NCI-H226 (cell line): ENCODE data around the gene COG7.
"Not testable (repeated sequence)": the region's sequence is repeated elsewhere in the genome, so short reads cannot be mapped to it uniquely, and the experiment has no call there.

ENCODE experiments used
- DNase-seq: peaks from one replicate; pipeline ENCODE4 v3.0.0-alpha.2; 2015

Gene COG7

DNA sequence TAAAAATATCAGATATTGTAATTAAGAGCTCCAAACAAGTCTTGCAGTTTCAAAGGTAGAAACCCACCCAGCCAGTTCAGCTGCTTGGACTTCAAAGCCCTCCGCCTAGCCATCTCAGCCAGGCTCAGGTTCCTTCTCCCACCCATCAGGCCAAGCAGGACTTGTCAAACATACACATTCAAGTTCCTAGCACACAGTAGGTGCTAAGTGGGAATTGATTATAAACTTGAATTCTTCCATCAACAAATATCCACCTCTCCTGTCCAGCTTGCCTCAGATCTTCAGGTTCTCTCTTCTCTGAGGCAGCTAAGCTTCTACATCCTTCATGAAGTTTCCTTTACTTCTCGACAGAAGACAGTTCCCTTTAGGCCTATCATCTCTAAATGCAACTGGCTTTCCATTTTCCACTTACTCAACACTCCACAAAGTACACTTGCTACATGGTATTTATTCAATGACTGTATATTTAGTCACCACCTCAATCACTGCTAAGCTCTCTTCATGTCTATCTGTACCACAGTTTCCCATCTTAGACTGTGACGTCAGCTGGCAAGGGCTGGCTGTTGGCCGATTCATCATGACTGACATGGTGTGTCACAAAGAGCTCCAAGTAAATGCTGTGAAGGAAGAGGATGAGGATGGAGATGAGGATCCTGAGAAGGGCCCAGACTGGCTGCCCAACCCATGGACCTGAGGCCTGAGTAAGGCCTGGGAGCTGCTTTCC is 13.3 kb upstream of the COG7 start:
- peak; percentile 49 for DNase-seq

DNA sequence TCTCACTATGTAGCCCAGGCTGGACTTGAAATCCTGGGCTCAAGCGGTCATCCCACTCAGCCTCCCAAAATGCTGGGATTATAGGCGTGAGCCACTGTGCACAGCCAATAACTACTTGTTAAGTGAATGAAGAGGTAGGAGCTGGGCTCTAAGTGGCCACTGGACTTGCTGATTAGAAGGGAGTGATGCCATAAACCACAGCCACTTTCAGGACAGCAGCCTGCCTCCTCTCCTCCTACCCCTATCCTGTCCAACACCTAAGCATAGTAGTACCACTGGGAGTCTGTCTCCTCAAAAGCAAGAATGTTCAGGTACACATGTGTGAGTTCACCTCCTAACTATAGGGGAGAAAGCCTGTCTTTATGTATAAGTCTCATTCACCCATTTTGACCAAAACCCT is 12.2 kb upstream of the COG7 start:
- no peak for DNase-seq

DNA sequence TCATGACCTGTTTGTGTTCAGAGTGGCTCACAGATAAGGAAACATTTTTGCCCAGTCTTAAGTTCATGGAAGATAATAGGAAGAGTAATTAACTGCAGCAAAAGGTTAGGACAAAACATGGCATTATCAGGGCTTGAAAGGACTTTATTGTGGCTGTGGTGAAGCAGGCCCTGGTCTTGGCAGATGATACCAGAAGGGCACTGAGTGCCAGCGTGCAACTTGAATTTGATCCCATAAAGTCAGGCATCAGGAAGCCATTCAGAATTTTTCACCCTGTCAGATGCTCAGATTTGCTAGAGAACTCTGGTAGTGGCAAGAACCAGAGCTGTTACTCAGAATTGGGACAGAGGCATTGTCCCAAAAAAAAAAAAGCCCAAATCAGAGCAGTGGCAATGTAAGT is 11.2 kb upstream of the COG7 start:
- no peak for DNase-seq

DNA sequence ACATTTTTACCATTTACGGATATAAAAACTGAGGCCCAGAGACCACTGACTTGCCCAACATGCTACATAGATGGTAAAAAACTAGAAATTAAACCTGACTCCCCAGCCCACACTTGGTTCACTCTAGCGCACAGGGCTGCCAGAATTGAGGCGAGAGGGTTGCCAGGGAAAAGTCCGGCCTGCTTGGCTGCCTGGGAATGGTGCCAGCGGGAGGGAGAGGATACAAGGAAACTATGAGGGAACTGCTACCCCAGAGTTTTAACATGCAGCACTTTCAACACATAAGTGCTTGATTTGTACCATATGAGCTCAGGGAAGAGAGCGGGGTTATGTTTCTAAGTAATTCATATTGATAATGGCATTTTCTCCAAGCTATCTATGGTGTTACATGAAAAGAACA is 10.0 kb upstream of the COG7 start:
- peak; percentile 27 for DNase-seq

DNA sequence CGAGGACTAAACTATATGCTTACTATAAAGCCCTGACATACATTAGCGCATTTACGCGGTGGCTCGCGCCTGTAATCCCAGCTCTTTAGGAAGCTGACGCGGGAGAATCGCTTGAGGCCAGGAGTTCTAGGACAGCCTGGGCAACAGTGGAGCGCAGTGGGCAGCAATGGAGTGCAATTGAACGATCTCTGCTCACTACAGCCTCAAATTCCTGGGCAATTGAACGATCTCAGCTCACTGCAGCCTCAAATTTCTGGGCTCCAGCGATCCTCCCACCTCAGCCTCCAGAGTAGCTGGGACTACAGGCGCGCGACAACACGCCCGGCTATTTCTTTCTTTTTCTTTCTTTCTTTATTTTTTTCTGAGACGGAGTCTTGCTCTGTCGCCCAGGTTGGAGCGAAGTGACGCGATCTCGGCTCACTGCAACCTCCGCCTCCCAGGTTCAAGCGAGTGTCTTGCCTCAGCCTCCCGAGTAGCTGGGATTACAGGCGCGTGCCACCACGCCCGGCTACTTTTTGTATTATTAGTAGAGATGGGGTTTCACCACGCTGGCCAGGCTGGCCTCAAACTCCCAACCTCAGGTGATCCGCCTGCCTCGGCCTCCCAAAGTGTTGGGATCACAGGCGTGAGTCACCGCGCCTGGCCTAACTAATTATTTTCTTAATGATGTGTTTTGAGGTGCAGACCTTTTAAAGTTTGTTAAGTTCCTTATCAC is 506 bp upstream of the COG7 start:
- DNase-seq = no peak

DNA sequence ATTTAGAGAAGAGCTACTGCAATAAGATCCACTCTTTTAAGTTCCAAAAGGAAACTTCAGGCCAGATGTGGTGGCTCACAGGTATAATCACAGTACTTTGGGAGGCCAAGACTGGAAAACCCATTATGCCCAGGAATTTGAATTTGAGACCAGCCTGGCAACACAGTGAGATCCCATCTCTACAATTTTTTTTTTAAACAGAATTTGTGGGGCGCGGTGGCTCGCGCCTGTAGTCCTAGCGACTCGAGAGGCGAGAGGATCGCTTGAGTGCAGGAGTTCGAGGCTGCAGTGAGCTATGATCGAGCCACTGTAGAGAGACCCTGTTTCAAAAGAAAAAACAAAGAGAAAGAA is 793 bp downstream of the COG7 start:
- no peak for DNase-seq

DNA sequence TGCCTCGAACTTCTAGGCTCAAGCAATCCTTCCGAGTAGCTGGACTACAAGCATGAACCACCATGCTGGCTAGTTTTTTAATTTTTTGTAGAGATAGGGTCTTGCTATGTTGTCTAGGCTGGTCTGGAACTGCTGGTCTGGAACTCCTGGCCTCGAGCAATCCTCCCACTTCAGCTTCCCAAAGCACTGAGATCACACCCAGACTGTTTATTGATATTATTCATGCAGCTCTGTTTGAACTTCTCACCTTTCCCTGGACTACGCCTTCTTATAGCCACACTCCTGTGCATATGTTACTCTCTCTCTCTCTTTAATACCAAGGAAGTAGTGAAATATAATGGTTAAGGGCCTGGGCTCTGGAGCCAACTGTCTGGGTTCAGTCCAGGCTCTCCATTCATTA is 4.6 kb downstream of the COG7 start:
- peak; percentile 40 for DNase-seq

DNA sequence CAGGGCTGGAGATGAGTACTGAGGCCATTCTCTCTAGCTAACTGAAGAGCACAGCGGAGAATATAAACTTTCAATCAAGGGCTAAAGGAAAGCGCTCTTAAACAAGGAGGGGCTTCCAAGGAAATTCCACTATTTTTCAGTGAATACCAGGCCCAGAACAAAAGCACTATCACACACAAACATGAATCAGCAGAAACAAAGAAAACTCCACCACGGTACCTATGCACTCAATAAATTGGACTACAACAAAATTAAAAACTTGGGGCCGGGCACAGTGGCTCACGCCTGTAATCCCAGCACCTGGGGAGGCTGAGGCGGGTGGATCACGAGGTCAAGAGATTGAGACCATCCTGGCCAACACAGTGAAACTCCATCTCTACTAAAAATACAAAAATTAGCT is 15.4 kb downstream of the COG7 start:
- not testable (repeated sequence) for DNase-seq

DNA sequence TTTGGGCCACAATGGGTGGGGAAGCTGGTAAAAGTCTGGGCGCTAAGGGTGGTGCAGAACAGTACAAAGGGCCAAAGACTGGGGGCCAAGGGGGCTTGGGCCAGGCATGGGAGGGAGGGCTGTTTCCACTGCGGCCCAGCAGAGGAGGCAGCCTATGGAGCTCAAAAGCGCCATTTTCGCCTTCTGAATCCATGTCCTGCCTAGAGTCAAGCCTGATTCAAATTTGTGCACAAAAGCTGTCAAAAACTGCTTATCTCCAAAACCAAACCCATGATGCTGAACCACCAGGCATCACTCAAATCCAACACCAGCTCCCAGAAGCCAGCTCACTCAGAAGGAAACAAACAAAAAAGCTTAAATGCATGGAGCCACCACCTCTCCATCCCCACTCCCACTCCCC is 16.0 kb downstream of the COG7 start:
- DNase-seq = no peak

DNA sequence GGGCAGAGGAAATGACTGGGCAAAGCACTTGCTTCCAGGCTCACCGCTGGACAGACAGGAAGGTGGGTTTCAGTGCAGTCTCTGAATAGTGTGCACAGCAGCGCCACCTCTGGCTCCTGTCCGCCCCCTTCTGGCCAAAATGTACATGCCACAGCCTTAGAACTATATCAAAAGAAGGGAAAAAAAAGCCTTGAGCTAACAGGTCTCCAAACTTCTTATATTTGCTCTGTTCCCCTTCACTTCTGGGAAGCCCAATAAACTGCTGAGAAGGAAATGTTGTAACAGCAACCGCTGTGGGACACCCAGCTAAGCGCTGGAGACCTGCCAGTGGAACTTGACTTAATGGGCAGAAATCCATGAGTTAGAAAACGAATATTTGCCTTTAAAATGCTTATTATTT is 17.5 kb downstream of the COG7 start:
- DNase-seq = peak; percentile 48

DNA sequence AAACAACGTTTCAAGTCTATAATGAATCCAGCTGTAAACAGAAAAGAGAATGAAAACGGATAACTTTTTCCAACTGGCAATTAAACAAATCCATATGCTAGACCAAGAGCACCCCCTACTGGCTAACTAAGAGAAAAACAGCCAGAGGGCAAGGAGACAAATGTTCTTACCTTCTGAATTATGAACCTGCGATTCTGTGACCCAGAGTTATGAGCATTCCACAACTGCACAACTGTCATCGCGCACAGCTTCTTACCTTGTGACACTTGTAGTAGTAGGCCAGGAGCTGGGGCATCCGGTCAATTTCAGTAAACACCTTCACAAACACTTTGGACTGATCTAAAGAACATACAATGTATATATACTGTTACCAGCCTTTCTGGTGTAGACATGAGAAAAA is 18.6 kb downstream of the COG7 start:
- DNase-seq = peak; percentile 10

DNA sequence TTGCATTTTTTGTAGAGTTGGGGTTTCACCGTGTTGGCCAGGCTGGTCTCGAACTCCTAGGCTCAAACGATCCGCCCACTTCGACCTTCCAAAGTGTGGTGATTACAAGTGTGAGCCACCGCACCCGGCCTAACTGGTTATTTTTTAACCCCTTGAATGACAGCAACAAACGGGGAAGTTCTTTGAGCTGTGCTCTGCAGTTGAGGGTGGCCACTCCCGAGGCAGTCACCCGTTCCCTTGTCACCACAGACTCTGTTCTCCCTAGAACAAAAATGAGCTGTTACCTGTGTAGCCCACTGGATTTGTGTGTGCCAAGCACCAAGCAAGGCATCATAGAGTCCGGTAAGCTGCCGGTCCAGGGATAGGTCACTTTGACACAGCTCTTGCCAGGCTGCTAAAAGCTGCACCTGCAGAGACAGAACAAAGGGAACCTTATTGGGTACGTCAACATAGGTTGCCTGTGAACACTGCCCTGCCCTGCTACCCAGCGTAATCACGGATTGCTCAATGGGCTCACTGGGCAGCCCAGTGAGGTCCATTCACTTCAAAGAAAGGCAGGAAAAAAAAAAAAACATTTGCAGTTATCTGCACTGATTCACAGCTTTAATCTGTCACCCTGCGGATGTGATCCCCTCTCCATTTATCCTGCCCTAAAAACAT is 19.6 kb downstream of the COG7 start:
- DNase-seq = no peak

DNA sequence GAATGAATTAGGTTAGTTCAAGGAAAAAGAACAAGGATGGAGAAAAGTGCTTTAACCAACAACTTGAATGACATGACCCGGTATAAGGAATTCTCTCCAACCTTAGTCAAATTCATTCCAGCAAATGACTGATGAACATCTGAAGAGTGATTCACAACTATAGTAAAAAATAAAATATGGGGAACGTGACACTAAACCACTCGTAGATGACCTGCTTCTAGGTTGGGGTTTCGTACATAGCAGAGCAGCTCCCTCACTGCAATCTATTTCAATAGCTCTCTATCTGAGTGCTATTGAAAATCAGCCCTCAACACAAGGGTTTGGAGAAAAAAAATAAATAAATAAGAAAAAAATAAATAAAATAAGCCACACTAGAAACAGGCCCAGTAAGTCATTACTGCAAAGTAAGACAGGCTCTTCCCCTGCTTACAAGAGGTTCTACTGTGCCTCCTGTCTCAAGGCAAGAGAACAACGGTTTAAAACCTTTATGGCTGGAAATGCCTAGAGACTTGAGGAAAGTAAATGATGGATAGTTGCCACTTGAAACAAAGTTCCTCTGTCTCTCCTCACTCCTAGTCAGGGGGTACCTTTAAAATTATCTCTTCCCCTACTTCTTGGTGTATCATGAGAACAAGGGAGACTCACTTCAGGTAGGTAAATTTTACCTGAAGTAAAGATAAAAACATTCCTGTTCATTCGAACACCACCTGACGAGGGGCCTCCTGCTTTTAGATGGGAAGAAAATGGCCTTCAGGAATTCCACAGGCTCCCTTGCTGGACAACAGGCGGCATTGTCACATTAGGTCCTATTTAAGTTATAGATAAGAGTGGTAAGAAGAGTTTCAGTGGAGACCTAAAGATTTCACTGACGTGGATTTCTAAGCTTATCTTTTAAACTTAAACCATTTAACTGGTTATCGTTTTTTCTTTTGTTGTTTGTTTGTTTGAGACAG is 20.5 kb downstream of the COG7 start:
- no peak for DNase-seq

DNA sequence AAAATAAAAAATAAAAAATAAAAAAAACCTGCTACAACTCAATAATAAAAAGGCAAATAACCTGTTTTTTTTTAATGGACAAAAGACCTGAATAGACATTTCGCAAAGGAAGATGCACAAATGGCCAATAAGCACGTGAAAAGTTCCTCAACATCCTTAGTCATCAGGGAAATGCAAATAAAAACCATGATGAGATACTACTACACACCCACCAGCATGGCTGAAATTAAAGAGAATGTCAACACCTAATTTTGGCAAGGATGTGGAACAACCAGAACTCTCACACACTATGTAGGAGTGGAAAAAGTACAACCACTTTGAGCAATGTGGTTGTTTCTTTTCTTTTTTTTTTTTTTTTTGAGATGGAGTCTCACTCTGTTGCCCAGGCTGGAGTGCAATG is 24.6 kb downstream of the COG7 start:
- DNase-seq = no peak

DNA sequence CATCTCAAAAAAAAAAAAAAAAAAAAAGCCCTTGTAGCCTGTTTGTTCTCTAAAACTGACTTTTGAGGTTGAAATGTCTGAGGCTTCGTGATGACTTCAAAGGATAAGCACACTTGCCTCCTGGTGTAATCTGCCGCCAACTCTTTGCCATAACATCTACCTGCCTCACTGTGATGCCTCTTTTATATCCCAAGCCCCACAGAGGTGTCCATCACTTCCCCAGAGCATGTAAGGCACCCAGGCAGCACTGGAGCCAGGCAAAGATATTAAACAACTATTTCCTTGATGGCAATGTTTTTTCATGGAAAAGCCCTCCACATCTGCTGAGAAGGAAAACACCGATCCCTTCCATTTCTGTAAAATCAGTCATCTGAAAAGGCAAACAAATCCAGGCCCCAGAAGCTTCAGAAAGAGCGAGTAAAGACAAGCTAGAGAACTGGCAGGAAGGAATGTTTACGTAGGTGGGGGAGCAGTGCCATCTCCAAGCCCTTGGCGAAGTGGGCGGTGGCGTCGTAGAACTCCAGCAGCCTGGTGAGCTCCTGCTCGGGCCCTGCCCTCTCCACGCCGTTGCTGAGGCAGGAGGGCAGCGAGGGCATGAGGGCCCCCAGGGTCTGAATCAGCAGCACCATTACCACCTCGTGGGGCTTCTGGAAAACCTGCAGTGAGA is 28.6 kb downstream of the COG7 start:
- no peak for DNase-seq

DNA sequence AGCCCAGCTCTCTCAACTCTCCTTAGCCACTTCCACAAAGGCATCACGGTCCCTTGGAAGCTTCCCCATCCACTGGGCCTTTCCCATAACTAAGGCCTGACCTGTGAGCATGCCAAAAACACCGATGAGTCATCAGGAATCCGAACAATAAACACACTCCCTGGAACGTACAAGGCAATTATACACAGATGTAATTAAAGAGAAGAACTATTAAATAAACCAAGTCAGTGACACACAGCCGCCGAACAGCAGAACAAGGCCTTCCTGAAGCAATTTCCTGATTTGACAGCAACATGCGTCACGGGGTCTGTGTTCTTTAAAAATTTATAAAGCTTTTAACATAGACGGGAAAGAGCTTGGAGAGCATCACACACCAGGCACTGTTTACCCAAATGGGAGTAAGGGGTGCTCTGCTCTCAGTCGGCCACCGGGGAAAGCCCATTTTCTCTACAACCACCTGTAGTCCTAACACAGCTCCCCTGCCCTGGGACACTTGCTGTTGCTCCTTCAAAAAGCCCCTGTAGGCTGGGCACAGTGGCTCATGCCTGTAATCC is 29.4 kb downstream of the COG7 start:
- peak; percentile 49 for DNase-seq

DNA sequence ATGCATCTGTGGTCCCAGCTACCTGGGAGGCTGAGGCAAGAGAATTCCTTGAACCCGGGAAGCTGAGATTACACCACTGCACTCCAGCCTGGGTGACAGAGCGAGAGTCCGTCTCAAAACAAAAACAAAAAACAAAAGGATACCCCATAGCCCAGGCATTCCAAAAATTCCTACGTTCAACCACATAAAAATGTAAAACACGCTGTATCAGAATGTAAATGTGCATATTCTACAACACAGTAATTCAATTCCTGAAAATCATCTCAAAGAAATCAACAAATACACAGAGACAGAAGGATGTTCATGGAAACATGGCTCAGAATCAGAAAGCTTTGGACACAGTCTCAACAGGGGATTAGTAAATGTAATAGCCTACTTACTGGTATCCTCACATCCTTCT is 33.0 kb downstream of the COG7 start:
- no peak for DNase-seq

DNA sequence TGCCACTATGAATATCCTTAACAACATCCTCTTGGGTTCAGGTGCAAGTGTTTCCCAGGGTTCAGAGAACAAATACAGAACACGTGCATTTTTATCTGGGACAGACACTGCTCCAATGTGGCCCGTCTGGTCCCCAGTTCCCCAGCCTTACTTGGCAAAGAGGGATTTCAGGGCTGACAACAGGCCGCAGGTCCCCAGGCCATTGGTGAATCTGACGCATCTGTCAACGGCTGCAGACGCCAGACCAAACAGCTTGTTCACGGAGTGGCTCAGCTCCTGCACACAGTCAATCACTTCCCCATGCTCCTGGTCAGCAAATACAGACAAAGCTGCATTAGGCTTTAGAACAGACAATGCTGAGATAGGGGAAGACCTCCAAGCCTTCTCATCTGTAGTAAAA is 36.2 kb downstream of the COG7 start:
- no peak for DNase-seq

DNA sequence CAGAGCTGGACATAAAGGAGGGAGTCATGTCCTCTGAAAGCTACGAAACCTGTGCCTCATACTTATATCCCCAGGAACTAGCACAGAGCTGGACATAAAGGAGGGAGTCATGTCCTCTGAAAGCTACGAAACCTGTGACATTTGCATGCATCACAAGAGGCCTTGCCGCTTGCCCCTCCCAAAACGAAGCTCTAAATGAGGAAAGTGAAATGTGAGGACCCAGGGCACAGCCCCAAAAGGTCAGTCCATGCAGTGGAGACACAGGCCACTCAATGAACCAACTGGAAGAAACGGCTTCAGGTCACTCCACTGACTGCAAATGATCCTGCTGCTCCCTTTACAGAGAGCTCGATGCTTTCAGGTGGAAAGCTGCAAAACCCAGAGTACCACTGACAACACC is 38.3 kb downstream of the COG7 start:
- no peak for DNase-seq

DNA sequence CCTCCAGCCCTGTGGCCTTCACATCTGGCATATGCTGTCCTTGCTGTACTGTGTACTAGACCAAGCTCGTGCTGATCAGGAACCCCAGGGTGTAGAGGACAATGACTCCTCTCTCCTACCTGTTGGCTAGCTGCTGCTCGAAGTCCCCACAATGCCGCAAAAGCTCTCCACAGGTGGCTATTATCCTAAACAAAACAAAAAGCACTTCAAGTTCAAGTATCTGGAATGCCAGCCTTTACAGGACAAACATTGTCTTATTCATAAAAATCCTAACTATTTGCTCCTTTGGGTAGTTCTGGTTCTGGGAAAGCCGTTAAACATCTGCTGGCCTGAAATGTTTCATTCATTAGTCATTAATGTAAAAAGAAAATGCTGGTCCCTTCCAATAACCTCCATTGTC is 42.8 kb downstream of the COG7 start:
- DNase-seq = no peak

DNA sequence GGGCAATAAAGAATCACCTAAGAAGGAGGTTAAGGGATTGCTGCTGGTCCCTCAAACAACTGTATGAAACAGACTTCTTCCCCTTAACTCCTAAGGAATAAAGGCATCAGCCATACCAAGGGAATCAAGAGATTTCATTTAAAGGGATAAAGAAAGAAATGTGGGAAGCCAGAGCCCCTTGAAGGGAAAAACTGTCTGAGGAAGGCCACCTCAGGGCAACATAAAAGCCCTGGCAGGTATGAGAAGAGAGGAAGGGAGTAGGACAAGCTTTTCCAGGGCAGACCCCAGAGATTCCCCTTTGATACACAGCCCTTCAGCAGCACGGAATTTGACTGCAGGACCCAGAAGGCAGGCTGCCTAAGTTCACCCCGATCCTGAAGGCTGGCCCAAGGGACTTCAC is 43.5 kb downstream of the COG7 start:
- DNase-seq = no peak

DNA sequence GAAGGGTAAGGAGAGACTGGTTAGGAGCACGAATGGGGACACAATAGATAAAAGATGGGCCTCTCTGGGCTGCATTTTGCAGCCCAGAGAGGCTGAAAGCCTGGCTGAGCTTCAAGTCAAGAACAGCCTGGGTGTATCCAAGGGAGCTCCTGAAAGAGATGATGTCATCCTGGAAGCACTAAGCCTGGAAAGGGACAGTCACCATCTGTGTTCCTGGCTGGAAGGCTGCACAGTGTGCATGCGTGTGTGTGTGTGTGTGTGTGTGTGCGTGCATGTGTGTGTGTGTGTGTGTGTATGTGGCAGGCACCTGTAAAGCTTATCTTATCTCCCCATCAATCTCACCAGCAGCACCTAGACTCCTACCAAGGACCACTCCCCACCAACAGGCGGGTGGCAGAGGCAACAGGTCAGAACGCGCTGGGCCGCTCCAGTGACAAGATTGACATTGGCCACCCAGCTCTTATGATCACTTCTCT is 44.1 kb downstream of the COG7 start:
- no peak for DNase-seq
